ENCODE measurements around the gene GPATCH8. TPM values are rescaled to one million over a fixed set of nuclear protein-coding genes. Genes with fewer than 3 reads are reported as not detected.
"Not testable (repeated sequence)": the region's sequence is repeated elsewhere in the genome, so short reads cannot be mapped to it uniquely, and the experiment has no call there.

Gene GPATCH8
- total RNA-seq, 6 experiments from 2014 or later = 23.4 to 30.0 (median 27.1) TPM

DNA sequence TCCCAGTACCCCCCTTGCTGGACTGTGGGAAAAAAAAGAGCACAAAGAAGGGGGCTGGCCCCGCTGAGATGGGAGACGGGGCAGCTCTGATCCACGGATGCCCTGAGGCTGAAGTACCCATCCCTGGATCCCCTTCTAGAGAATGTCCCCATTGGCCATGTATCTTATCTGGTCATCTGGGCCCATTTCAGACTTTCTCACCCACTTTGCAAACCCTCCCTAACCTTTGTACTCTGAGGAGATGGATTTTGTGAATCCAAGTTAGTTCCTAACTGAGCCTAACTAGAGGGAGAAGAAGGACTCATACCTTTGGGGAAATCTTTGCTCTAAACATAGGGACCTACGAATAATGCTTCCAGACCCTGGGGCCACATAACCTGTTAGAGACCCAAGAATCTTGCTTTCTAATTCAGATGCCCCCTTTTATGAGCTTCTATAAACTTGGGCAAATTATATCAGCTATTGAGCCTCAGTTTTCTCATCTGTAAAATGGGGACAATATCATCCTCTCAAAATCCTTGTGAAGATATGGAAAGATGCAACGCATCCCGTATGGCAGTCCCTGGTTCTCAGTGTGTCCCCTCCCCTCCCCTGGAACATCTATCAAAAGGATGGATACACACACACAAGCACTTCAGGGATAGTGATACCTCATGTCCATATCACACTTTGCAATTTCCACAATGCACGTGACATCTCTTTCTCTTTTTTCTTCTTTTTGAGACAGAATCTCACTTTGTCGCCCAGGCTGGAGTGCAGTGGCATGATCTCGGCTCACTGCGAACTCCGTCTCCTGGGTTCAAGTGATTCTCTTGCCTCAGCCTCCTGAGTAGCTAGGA, 37.3 kb upstream of the GPATCH8 start:
- H3K27me3 Mint-ChIP-seq (ENCODE audit: insufficient read depth) = peaks cover 7% of the 10 kb centered on the region
- peak overlapping the region; percentile 95; the same call in 1 of the 2 replicates for H3K27ac Mint-ChIP-seq
- no peaks in the 10 kb centered on the region for H3K9me3 Mint-ChIP-seq
- H3K4me1 Mint-ChIP-seq (ENCODE audit: low read depth) = peaks cover 61% of the 10 kb centered on the region
- no peak overlapping the region for H3K4me3 Mint-ChIP-seq
- DNase-seq = no peak
- H3K36me3 Mint-ChIP-seq (ENCODE audit: low read depth) = no peaks in the 10 kb centered on the region
- TF ChIP-seq, protein P1, sequence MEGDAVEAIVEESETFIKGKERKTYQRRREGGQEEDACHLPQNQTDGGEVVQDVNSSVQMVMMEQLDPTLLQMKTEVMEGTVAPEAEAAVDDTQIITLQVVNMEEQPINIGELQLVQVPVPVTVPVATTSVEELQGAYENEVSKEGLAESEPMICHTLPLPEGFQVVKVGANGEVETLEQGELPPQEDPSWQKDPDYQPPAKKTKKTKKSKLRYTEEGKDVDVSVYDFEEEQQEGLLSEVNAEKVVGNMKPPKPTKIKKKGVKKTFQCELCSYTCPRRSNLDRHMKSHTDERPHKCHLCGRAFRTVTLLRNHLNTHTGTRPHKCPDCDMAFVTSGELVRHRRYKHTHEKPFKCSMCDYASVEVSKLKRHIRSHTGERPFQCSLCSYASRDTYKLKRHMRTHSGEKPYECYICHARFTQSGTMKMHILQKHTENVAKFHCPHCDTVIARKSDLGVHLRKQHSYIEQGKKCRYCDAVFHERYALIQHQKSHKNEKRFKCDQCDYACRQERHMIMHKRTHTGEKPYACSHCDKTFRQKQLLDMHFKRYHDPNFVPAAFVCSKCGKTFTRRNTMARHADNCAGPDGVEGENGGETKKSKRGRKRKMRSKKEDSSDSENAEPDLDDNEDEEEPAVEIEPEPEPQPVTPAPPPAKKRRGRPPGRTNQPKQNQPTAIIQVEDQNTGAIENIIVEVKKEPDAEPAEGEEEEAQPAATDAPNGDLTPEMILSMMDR (IDR thresholded peaks at IDR 0.05) = no peak

DNA sequence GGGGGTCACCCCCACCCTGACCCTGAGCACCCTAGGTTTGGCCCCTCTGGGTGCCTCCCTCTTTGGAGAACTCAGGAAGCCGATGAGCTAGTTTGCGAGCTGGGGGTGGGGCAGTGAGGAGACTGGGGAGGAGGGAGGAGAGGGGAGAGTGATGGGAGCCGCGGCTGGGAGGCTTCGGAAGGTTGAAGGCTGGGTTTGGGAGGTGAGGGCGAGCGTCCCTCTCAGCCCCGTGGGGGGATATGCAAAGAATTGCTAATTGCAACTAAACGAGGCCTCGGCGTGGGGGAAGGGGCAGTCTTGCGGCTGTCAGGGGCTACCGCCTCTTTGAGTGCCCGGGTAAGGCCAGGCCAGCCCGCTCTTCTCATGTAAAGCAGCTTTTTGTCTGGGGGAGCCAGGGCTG, 36.5 kb upstream of the GPATCH8 start:
- no peaks in the 10 kb centered on the region for H3K9me3 Mint-ChIP-seq
- TF ChIP-seq, protein P1 (IDR thresholded peaks at IDR 0.05) = no peak
- no peaks in the 10 kb centered on the region for H3K36me3 Mint-ChIP-seq (ENCODE audit: low read depth)
- H3K4me3 Mint-ChIP-seq = no peak overlapping the region
- peaks cover 58% of the 10 kb centered on the region for H3K4me1 Mint-ChIP-seq (ENCODE audit: low read depth)
- peaks cover 7% of the 10 kb centered on the region for H3K27me3 Mint-ChIP-seq (ENCODE audit: insufficient read depth)
- no peak for DNase-seq
- no peak overlapping the region for H3K27ac Mint-ChIP-seq

DNA sequence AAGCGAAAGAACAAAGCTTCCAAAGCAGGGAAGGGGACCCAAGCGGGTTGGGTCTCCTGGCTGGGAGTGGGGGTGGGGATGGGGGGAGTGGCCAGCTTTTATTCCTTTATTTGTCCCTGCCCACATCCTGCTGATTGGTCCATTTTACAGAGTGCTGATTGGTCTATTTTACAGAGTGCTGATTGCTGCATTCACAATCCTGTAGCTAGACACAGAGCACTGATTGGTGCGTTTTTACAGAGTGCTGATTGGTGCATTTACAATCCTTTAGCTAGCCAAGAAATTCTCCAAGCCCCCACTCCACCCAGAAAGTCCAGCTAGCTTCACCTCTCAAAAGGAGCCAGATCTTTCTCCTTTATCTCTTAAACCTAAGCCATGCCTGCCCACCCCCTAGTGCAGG, 34.7 kb upstream of the GPATCH8 start:
- not testable (repeated sequence) for H3K27ac Mint-ChIP-seq; H3K27me3 Mint-ChIP-seq (ENCODE audit: insufficient read depth)
- peaks cover 53% of the 10 kb centered on the region for H3K4me1 Mint-ChIP-seq (ENCODE audit: low read depth)

DNA sequence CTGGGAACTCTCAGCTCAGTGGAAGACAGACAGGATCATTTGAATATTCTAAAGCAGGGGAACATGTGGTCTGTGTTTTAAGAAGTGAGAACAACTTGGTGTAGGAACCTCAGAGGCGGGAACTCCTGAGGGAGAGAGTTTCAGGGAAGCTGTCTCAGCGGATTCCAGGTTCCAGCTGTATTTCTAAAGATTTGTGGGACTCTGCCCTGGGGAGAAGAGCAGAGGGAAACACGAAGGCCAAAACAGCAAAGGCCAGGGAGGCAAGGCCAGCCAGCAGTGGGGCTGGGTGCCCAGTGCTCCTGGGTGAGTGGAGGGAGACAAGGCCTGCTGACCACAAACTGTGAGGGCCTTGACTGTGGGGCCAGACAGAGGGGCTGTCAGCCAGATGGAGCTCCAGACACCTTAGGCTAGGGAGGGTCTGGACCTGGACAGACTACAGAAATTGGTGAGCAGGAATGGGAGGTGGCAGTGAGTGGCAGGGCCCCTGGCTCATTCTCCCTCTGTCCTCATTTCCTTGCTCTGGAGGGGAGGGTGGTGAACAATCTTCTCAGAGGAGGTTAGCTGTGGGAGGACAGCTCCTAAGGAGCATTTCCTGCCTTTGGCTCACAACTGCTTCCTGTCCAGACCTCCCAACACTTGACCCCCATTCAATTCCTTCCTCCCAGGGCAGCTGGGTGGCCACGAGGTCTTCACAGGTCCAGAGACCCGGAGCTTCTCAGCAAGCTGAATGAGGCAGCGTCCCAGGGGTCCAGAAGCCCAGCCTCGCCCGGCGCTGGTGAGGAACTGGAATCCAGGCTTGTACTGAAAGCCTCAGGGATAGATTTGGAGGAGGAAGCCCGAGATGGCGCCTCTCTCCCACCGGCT, 33.1 kb upstream of the GPATCH8 start:
- Mint-ChIP-seq H3K4me1 (ENCODE audit: low read depth) (peaks cover 37% of the 10 kb centered on the region), H3K36me3 (ENCODE audit: low read depth) (no peaks in the 10 kb centered on the region), H3K4me3 (no peak overlapping the region), H3K27ac (peak overlapping the region; percentile 90), H3K27me3 (ENCODE audit: insufficient read depth) (no peaks in the 10 kb centered on the region; the same call in 1 of the 2 replicates), H3K9me3 (no peaks in the 10 kb centered on the region)
- TF ChIP-seq, protein P1 (IDR thresholded peaks at IDR 0.05) = no peak
- no peak for DNase-seq

More for the DNA sequence above, 34.7 kb upstream of the GPATCH8 start:
- not testable (repeated sequence) for H3K4me3 Mint-ChIP-seq; DNase-seq; H3K36me3 Mint-ChIP-seq (ENCODE audit: low read depth); H3K9me3 Mint-ChIP-seq

DNA sequence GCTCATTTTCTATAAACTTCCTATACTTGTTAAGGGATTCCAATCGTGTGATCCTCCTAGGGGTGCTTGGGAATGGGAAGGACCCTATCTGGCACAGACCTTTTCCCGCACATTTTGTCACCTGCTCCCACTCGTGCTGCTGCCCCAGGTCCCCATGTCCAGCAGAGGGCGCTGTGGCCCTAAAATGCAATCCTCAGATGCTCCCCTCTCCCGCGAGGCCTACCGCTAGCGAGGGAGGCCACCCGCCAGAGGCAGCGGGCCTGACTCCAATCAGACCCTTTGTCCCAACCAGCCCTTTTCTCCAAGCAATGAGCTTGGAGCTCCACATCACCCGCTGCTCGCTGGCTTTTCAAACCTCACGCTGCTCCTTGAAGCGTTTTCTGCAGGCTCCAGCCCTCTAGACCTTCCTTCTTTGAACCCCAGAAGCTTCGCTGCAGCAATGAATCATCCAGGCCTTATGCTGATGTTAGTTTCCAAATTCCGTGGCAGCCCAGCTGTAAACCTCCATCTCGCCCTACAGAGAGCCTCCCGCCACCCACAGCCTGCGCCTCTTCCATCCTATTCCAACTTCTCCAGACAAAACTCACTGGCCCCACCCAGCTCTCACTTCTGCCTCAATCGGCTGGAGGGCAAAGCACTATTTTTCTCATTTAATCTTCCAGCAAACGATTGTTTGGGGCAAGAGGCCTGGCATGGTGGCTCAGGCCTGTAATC, 30.5 kb upstream of the GPATCH8 start:
- Mint-ChIP-seq H3K9me3 (no peaks in the 10 kb centered on the region), H3K4me1 (ENCODE audit: low read depth) (peaks cover 31% of the 10 kb centered on the region), H3K4me3 (peak overlapping the region; percentile 78), H3K36me3 (ENCODE audit: low read depth) (no peaks in the 10 kb centered on the region), H3K27ac (peak overlapping the region; percentile 88), H3K27me3 (ENCODE audit: insufficient read depth) (no peaks in the 10 kb centered on the region)
- TF ChIP-seq, protein P1 (IDR thresholded peaks at IDR 0.05) = peak; percentile 100
- peak; percentile 80 for DNase-seq

Measured in HFFc6 (cell line).